Measurements from ENCODE around the gene SNPH. TPM values are rescaled to one million over a fixed set of nuclear protein-coding genes. Genes with fewer than 3 reads are reported as not detected.

Gene SNPH
- total RNA-seq, 4 donors from 2014 or later, result 2.1 to 14.0 (median 4.5) TPM

GRCh38 chr20:1346315-1346969, 80.3 kb downstream of the SNPH start:
- Histone ChIP-seq H3K27ac (no peak overlapping the region), H3K4me3 (no peak overlapping the region), H3K4me1 (no peaks in the 10 kb centered on the region), H3K9me3 (no peaks in the 10 kb centered on the region), H3K36me3 (no peaks in the 10 kb centered on the region), H3K27me3 (no peaks in the 10 kb centered on the region)
- intact Hi-C loops (cut with DNase I; ENCODE audit: low total_unique reads), result no loop called here
- TF ChIP-seq POLR2A (IDR thresholded peaks at IDR 0.05) (no peak), CTCF (IDR thresholded peaks at IDR 0.05) (no peak)
- no peak for DNase-seq

GRCh38 chr20:1353956-1354355, 87.9 kb downstream of the SNPH start:
- intact Hi-C loops (cut with DNase I; ENCODE audit: low total_unique reads), result no loop called here
- H3K27me3 ChIP-seq, result no peaks in the 10 kb centered on the region
- DNase-seq, result no peak
- H3K4me1 ChIP-seq, result no peaks in the 10 kb centered on the region
- H3K9me3 ChIP-seq, result no peaks in the 10 kb centered on the region
- H3K4me3 ChIP-seq, result no peak overlapping the region
- no peaks in the 10 kb centered on the region for H3K36me3 ChIP-seq
- no peak overlapping the region for H3K27ac ChIP-seq
- TF ChIP-seq CTCF (IDR thresholded peaks at IDR 0.05), result no peak
- no peak for TF ChIP-seq POLR2A (IDR thresholded peaks at IDR 0.05)

- intact Hi-C loops (cut with DNase I; ENCODE audit: low total_unique reads), result no loop called here
- no peaks in the 10 kb centered on the region for H3K36me3 ChIP-seq
- no peaks in the 10 kb centered on the region for H3K27me3 ChIP-seq
- TF ChIP-seq POLR2A (IDR thresholded peaks at IDR 0.05) (no peak), CTCF (IDR thresholded peaks at IDR 0.05) (no peak)
- H3K27ac ChIP-seq, result no peak overlapping the region
- no peaks in the 10 kb centered on the region for H3K9me3 ChIP-seq
- no peaks in the 10 kb centered on the region for H3K4me1 ChIP-seq
- no peak for DNase-seq
- no peak overlapping the region for H3K4me3 ChIP-seq
Measured at GRCh38 chr20:1357921-1358671, 92.0 kb downstream of the SNPH start.

Other genes with a start within 250 kb of the SNPH start
- 10 to 100 TPM; 11.5 to 91.6 (median 54.5) TPM for gene PSMF1, start 147.7 kb upstream of the SNPH start, total RNA-seq
- 1 to 10 TPM in 2 of 4 donors, under 1 TPM in 1, not detected in 1; 0.49 to 2.0 (median 1.9) TPM for gene TMEM74B, start 81.3 kb upstream of the SNPH start, total RNA-seq
- gene C20orf202, start 62.8 kb upstream of the SNPH start, total RNA-seq, result under 1 TPM in 2 of 4 donors, not detected in 2; 0.73 to 0.83 TPM
- not detected for gene RAD21L1, start 40.2 kb upstream of the SNPH start, total RNA-seq
- 1 to 10 TPM in 3 of 4 donors, under 1 TPM in 1; 0.26 to 9.1 (median 5.5) TPM for gene SDCBP2, start 62.8 kb downstream of the SNPH start, total RNA-seq
- 100 to 1,000 TPM in 3 of 4 donors, 10 to 100 TPM in 1; 99.5 to 253 (median 206) TPM for gene FKBP1A, start 126.8 kb downstream of the SNPH start, total RNA-seq
- gene NSFL1C, start 200.6 kb downstream of the SNPH start, total RNA-seq, result 10 to 100 TPM; 18.7 to 67.8 (median 35.8) TPM
- 1 to 10 TPM in 2 of 4 donors, under 1 TPM in 1, not detected in 1; under 0.01 to 2.9 (median 1.7) TPM for gene SIRPB2, start 225.1 kb downstream of the SNPH start, total RNA-seq